ENCODE results near the gene LRRC72.

GRCh38 chr7:16498122-16498521 is 28.5 kb upstream of the LRRC72 start:
- TF ChIP-seq CTCF (IDR thresholded peaks at IDR 0.05; ENCODE audit: low read depth, low read length, poor library complexity, severe bottlenecking) = no peak
- no peak for TF ChIP-seq EZH2phosphoT487 (IDR thresholded peaks at IDR 0.05; ENCODE audit: borderline replicate concordance, low read length)

Data from DOHH2 (cell line).